Muscle of arm (tissue), 12 donors: ENCODE results near the gene KIFC3. TPM values are rescaled to one million over a fixed set of nuclear protein-coding genes. Genes with fewer than 3 reads are reported as not detected.
A peak's percentile ranks its signal among the peaks of the same experiment; 100 is the strongest.
"Not testable (repeated sequence)": the region's sequence is repeated elsewhere in the genome, so short reads cannot be mapped to it uniquely, and the experiment has no call there.

Source experiments
- DNase-seq: peaks from one replicate; pipeline ENCODE4 v3.0.0-alpha.2; 2013
- polyA plus RNA-seq, 12 donors: library from polyadenylated mRNA; unstranded; fragments of 120-200 nt; gene quantifications; one replicate each; pipeline ENCODE4 v1.2.1, GENCODE V29; 2013; ENCODE audit not compliant: insufficient read length in 12 of 12

Gene KIFC3
- polyA plus RNA-seq, 12 donors = 10.8 to 70.4 (median 17.6) TPM; not detected in 1

DNA sequence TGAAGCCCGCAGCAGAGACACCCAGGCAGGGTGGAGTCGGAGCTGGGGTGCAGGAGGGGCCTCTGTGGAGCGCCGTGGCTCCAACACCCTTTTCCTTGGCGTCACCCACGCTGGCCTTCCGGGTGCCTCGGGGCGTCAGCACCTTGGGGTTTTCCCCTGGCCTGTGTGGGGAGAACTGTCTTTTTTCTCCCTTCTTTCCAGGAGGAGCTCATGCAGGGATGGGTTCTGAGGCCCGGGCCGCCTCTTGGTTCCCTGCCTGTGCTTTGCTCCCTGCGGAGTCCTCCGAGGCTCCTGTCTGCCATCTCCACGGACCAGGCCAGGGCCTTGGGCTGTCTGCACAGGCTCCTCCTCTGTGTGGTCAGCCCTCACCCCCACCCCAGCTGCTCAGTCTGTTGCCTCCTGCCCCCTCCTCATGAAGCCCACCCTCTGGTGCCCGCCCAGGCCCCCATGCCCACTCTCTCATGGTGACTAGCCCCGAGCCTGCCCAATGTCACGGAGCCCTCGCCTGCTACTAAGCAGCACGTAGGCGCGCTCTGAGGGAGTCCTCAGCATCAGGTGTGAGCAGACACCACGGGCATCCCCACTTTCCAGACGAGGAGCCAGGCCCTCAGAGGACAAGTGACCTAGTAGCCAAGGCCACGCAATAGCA, 61.7 kb downstream of the KIFC3 start:
- DNase-seq = no peak

GRCh38 chr16:57739756-57740422, 62.4 kb downstream of the KIFC3 start:
- no peak for DNase-seq

DNA sequence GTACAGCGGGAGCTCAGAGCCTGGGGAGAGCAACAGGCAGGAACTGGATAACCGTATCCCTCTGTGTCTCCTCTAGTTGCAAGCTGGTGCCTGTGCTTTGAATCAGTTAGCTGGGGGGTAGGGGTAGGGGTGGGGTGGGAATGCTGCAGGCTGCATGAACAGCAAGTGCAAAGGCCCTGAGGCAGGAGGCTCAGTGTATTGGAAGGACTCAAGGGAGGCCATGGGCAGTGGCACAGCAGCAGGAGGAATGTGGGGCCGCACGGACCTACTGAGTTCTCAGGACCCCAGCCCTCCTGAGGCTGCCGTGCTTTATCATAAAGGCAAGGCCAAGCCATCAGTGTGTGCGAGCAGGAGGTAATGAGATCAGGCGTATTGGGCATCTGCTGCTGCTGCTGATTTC, 63.4 kb downstream of the KIFC3 start:
- no peak for DNase-seq

GRCh38 chr16:57736419-57737351, 65.6 kb downstream of the KIFC3 start:
- DNase-seq = peak; percentile 64

DNA sequence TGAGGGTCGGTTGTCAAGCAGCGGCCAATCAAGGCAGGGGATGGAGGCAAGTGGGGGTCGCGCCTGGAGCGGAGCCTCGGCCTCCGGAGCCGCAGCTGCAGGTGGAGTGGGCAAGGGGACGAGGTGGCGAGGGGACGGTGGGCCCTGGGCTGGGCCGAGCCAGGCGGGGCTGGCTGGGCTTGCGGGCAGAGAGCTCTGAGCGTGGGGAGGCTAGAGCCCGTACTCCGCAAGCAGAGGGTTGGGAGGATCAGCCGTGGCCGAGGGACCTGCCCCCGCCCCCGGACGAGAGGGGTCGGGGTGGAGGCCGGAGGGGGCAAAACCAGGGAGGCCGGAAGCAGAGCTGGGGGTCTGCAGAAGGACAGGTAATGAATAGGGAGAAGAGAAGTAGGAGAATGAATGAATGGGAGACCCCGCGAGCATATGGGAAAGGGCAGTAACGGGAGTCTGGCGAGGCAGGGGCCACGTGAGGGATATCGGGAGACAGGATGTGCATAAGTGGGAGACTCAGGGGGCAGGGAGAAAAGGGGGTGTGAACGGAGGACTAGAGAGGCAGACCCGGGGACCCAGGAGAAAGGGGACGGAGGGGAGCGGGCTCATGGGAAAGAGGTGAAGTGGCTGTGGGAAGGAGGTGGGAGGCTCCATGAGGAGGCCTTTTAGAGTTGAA, 66.4 kb downstream of the KIFC3 start, which contains the start of gene KATNB1:
TSS of gene KATNB1 (plus strand) at position 16 of the 664 bp plus-strand sequence. CDS start 1,474 bp downstream, outside the sequence.
- DNase-seq = peak; percentile 28

DNA sequence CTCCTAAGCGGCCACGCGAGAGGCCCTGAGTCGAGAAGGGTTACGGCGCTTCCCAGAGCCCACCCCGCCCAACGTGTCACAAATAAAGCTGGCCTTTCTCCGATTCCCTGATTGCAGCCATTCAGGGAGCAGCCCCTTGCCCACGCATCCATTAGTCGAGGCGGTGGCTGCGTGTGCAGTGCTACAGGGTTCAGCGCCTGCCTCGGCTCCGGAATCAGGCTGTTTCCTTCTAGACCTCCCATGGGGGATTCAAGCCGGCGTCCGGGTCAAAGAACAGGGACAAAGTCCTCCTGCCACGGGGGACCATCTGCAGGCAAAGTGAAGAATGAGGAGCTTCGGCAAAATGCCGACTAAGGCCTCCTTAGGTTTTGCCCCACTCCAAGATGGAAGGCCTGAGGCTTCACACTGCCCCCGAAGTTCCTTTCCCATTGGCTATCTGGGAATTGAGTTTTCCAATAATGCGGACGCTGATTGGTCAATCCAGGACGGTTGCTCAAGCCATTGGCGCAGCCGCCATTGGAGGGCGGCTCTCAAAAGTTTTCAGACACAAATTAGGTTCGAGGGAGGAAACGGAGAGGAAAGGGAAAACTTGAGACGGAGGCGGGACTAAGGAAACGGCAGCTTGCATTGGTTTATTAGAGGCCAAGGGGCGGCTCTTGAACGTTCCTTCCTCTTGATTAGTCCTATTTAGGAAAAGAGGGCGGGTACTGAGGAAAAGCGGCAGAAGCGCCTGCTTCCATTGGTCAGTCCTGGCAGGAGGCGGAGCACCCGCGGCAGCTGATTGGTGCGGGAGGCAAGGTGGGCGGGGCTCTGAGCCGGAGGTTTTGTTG, 67.2 kb downstream of the KIFC3 start:
- peak; percentile 100 for DNase-seq

DNA sequence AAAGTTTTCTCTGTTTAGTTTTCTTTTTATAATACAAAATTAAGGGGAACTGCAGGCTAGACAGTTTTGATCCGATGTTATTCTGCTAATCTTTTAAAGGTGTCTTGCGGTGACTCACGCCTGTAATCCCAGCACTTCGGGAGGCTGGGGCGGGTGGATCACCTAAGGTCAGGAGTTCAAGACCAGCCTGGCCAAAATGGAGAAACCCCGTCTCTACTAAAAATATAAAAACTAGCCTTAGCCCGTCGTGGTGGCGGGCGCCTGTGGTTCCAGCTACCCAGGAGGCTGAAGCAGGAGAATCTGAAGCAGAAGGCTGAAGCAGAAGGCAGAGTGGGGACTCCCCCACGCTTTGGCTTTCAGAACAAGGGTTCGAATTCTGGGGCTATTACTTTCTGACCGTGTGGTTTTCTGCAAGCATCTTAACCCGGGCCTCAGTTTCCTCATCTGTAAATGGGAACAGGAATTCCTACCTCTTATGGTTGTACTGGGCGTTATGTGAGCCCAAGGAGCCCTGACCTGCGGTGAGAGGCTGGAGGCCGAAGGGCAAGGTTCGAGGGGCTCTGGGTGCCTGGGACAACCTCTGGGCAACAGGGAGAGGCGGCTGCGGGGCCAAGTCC, 67.9 kb downstream of the KIFC3 start:
- DNase-seq = no peak

DNA sequence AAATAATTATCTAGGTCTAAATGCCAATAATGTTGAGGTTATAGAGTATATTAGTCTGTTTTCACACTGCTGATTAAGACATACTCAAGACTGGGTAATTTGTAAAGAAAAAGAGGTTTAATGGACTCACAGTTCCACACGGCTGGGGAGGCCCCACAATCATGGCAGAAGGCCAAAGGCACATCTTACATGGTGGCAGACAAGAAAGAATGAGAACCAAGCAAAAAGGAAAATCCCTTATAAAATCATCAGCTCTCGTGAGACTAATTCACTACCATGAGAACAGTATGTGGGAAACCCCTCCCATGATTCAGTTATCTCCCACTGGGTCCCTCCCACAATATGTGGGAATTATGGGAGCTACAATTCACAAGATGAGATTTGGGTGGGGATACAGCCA, 69.6 kb downstream of the KIFC3 start:
- DNase-seq = no peak

GRCh38 chr16:57732037-57732436, 70.3 kb downstream of the KIFC3 start:
- DNase-seq = no peak

GRCh38 chr16:57730771-57731730, 71.2 kb downstream of the KIFC3 start:
- DNase-seq = no peak

- DNase-seq = not testable (repeated sequence)
Measured at GRCh38 chr16:57729852-57730251, 72.4 kb downstream of the KIFC3 start.

- no peak for DNase-seq
Measured at GRCh38 chr16:57729182-57729484, 73.2 kb downstream of the KIFC3 start.

DNA sequence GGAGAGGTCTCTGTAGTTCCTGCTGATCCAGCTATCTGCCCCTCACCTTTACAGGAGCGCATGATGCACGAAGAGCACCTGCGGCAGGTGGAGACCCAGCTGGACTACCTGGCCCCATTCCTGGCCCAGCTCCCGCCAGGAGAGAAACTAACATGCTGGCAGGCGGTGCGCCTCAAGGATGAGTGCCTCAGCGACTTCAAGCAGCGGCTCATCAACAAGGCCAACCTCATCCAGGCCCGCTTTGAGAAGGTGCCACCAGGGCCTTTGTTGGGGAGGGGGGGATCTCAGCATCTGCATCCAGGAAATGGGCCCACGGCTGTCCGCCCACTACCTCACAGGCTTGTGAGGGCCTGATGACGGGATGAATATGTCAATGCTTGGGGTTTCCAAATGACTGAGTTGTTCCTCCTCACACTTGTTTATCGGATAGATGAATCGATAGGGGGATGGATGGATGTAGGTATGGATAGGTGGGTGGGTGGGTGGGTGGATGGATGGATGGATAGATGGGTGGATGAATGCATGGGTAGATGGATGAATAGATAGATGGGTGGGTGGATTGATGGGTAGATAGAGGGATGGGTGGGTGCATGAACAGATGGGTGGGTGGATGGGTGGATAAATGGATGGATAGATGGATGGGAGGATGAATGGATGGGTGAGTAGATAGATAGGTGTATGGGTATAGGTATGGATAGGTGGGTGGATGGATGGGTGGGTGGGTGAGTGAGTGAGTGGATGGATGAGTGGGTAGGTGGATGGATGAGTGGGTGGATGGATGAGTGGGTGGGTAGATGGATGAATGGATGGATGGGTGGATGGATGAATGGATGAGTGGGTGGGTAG, 73.7 kb downstream of the KIFC3 start:
- no peak for DNase-seq

- no peak for DNase-seq
Measured at GRCh38 chr16:57727610-57728009, 74.7 kb downstream of the KIFC3 start.

DNA sequence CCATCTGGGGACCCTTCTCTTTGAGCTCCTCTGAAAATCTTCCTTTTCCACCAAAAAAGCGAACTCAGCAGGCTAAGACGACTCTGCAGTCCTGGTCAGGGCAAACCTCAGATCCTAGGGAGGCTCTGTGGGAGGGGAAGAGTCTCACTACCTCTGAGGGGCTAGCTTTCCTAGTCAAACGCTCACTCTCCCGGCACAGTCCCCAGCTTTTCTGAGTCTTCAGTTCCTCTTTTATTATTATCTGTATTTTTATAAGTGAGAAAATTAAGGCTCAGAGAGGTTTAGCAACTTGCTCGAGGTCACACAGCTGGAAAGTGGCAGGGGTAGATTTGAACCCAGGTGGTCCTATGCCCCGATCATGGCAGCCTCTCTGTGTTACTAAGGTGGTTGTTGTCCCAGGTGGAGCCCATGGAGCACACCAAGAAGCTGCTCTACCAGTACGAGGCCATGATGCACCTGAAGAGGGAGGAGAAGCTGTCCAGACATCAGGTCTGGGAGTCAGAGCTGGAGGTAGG, 75.8 kb downstream of the KIFC3 start:
- DNase-seq = no peak

DNA sequence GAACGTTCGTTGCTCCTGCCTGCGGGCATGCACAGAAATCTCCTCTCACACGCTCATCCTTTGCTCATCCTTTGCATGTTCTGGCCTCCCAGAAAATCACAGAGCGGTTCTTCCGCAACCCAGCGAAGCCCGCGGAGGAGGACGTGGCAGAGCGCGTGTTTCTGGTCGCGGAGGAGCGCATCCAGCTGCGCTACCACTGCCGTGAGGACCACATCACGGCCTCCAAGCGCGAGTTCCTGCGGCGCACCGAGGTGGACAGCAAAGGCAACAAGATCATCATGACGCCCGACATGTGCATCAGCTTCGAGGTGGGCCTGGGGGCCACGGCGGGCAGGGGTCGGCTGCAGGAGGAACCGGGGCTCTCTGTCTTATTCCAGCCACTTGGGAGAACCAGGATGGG, 76.3 kb downstream of the KIFC3 start:
- DNase-seq = no peak

DNA sequence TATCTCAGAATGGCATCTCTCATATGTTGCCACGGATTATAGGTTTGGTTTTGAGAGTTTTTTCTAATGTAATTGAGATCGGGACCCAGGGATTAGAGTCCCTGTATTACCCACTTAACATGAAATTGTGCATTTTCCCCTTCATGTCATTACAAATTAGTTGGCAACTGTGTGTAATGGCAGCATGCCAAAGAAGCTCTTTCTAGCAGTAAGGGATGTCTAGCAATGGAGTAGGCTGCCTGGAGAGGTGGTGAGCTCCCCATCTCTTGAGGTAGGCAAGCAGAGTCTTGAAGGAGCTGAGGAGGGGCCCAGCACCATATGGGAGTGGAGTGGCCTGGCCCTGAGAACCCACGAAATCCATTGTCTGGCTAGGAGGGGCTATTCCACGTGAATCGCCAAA, 76.7 kb downstream of the KIFC3 start:
- no peak for DNase-seq

- DNase-seq = no peak
Measured at GRCh38 chr16:57725151-57725550, 77.1 kb downstream of the KIFC3 start.
